CD4-positive, alpha-beta T cell treated with Interleukin-12 subunit alpha and Interleukin-12 subunit beta, for 1 hour (primary cell): ENCODE results near the gene APOBEC3C.
"Not testable (repeated sequence)": the region's sequence is repeated elsewhere in the genome, so short reads cannot be mapped to it uniquely, and the experiment has no call there.

Source experiments
- DNase-seq: peaks from one replicate; pipeline ENCODE4 v3.0.0-alpha.2; 2020

The APOBEC3C gene

GRCh38 chr22:38984224-38984623, 29.8 kb upstream of the APOBEC3C start:
- no peak for DNase-seq

- DNase-seq = peak; percentile 89
Observed at GRCh38 chr22:38984784-38985757, 29.0 kb upstream of the APOBEC3C start.

- DNase-seq = no peak
Observed at GRCh38 chr22:38986629-38987028, 27.4 kb upstream of the APOBEC3C start.

- DNase-seq = no peak
Observed at GRCh38 chr22:38987171-38987895, 26.7 kb upstream of the APOBEC3C start.

GRCh38 chr22:38989466-38989865, 24.6 kb upstream of the APOBEC3C start:
- DNase-seq = peak; percentile 33

GRCh38 chr22:38992871-38993371, 21.1 kb upstream of the APOBEC3C start:
- DNase-seq = not testable (repeated sequence)

- no peak for DNase-seq
Observed at GRCh38 chr22:38996105-38996504, 18.0 kb upstream of the APOBEC3C start.

- DNase-seq = no peak
Observed at GRCh38 chr22:38997518-38997917, 16.5 kb upstream of the APOBEC3C start.

- peak; percentile 85 for DNase-seq
Observed at GRCh38 chr22:39003165-39003638, 10.9 kb upstream of the APOBEC3C start.

GRCh38 chr22:39007177-39007576, 6.9 kb upstream of the APOBEC3C start:
- DNase-seq = no peak

- not testable (repeated sequence) for DNase-seq
Observed at GRCh38 chr22:39008271-39008850, 5.7 kb upstream of the APOBEC3C start.

GRCh38 chr22:39010946-39011345, 3.1 kb upstream of the APOBEC3C start:
- no peak for DNase-seq

- no peak for DNase-seq
Observed at GRCh38 chr22:39012533-39013511, 1.2 kb upstream of the APOBEC3C start.

GRCh38 chr22:39013561-39013941, 506 bp upstream of the APOBEC3C start:
- DNase-seq = not testable (repeated sequence)

GRCh38 chr22:39014723-39015121, 665 bp downstream of the APOBEC3C start:
- DNase-seq = not testable (repeated sequence)

GRCh38 chr22:39016592-39016991, 2.5 kb downstream of the APOBEC3C start:
- DNase-seq = no peak

GRCh38 chr22:39017596-39018365, 3.7 kb downstream of the APOBEC3C start:
- DNase-seq = no peak

GRCh38 chr22:39020021-39020651, 6.1 kb downstream of the APOBEC3C start:
- DNase-seq = not testable (repeated sequence)

- DNase-seq = no peak
Observed at GRCh38 chr22:39021552-39022250, 7.6 kb downstream of the APOBEC3C start.
